Ovary (tissue), 9 donors: Measurements from ENCODE around the gene GPHN. TPM values are rescaled to one million over a fixed set of nuclear protein-coding genes. Genes with fewer than 3 reads are reported as not detected.

Experiments
- DNase-seq, 5 donors: peaks; one replicate each; pipeline ENCODE4 v3.0.0-alpha.2; 2019 to 2020
- H3K27ac ChIP-seq, 2 donors: fragments of 200-600 bp; one replicate each; pipeline versions ENCODE4 v1.5.1 to v1.8.0; 2019 to 2022
- H3K27me3 ChIP-seq: fragments of 200-600 bp; one replicate; pipeline ENCODE4 v1.8.0; 2022
- H3K36me3 ChIP-seq: fragments of 200-600 bp; sonication (generic); one replicate; pipeline ENCODE4 v1.5.1; 2019
- H3K4me1 ChIP-seq: one replicate; pipeline ENCODE4 v1.8.1; 2013; ENCODE audit warnings: mild to moderate bottlenecking, moderate library complexity; ENCODE audit not compliant: insufficient read depth
- H3K4me3 ChIP-seq: fragments of 200-600 bp; sonication (generic); one replicate; pipeline ENCODE4 v1.5.1; 2017
- H3K9me3 ChIP-seq, 2 donors: fragments of 200-600 bp in 1 of 2; sonication (generic) in 1 of 2; one replicate each; pipeline versions ENCODE4 v1.5.1 to v1.8.1; 2013 to 2019; ENCODE audit warnings: mild to moderate bottlenecking in 1 of 2, moderate library complexity in 1 of 2
- EP300 ChIP-seq: sonication (generic); formaldehyde crosslinking; IDR thresholded peaks from one replicate; pipeline ENCODE4 v1.6.1; 2017; ENCODE audit warnings: antibody characterized with exemption
- POLR2A ChIP-seq: fragments of 450-650 bp; IDR thresholded peaks from one replicate; pipeline ENCODE4 v1.6.1; 2017; ENCODE audit warnings: antibody characterized with exemption, mild to moderate bottlenecking, moderate library complexity
- WGBS, 3 donors: extraction: QIAGEN DNeasy Blood & Tissue Kit in 1 of 3; methylation state at CpG; one replicate each; pipeline versions ENCODE4 v1.1.5 to v1.1.7; 2013 to 2017; 5-methylcytosine and 5-hydroxymethylcytosine counted together
- intact Hi-C, 4 donors: fragments of 100-400 bp; cut with DNase I; formaldehyde crosslinking; loops; one replicate each; pipeline versions ENCODE4 v1.11.0 to v1.15.1; 2022 to 2023
- polyA plus RNA-seq, 2 donors: library from polyadenylated mRNA; stranded (reverse); fragments of 200-250 nt in 1 of 2; fragments of 350-450 nt in 1 of 2; fragmentation: Illumina TruSeq in 1 of 2; extraction: RNeasy Lipid Tissue Mini Kit (QIAGEN cat#74804) in 1 of 2; gene quantifications; one replicate each; pipeline ENCODE4 v1.2.3, GENCODE V29; 2013 to 2014
- total RNA-seq, 7 donors: library from RNA; depleted of rRNA in 2 of 7; stranded (reverse); fragments of >200 nt in 2 of 7; fragmentation: NEBNext Ultra II Directional in 3 of 7; extraction: Animal tissue kit (Norgen Biotek cat#: 25700) in 3 of 7; gene quantifications; one replicate each; pipeline versions ENCODE4 v1.1.0 to v1.2.4, GENCODE V29; 2016 to 2023
- TF ChIP-seq, protein P1 (sequence below), 3 donors: fragments of 450-650 bp in 2 of 3; fragments of 200-600 bp in 1 of 3; IDR thresholded peaks; one replicate each; pipeline versions ENCODE4 v1.5.1 to v1.8.0; 2016 to 2022; ENCODE audit warnings: antibody characterized with exemption in 3 of 3, mild to moderate bottlenecking in 1 of 3
- donor health status: DM: no; HTN: no; CAD: no; lungs with moderate emphysema.
- donor health status: DM: no; HTN: no; CAD: no.
- donor health status: Bipolar disorder and iron deficiency.
- donor health status: DM: yes; HTN: yes; CAD: no.
- donor health status: DM: no; HTN: no; CAD: no.
- donor health status: DM: yes; HTN: yes; CAD: no.

GPHN gene
- total and polyA plus RNA-seq, 9 donors: 8.3 to 44.9 (median 20.3) TPM

DNA sequence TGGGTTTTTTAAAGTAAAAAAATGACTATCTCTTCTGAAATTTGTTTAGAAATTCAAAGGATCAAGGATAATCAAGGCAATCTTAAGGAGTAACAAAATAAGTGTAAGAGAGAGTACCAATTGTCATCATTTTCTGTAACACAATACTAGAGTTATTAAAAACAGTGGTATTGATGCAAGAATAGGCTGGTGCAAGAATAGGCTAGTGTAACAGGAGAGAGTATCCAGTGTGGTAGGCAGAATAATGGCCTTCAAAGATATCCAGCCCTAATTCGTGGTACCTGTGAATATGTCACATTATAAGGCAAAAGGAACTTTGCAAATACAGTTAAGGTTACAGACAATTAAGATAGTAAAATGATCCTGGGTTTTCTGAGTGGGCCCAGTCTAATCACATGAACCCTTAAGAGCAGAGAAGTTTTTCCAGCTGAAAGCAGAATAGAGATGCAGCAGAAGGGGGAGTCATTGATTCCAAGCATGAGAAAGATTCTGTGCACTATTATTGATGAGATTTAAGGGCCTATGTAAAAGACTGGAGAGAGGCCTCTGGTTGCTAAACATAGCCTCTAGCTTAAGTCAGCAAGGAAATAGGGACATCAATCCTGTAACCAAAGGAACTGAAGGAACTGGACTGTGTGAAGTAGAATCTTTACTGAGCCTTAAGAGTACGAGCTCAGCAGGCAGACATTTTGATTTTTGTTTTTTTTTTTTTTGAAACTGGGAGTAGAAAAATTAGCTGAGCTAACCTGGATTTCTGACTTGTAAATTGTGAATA is 134.1 kb downstream of the GPHN start:
- 70 to 76% (median 73%) methylated on average over 2 of the region's 2 CpGs for WGBS, 3 donors
- TF ChIP-seq, protein P1, sequence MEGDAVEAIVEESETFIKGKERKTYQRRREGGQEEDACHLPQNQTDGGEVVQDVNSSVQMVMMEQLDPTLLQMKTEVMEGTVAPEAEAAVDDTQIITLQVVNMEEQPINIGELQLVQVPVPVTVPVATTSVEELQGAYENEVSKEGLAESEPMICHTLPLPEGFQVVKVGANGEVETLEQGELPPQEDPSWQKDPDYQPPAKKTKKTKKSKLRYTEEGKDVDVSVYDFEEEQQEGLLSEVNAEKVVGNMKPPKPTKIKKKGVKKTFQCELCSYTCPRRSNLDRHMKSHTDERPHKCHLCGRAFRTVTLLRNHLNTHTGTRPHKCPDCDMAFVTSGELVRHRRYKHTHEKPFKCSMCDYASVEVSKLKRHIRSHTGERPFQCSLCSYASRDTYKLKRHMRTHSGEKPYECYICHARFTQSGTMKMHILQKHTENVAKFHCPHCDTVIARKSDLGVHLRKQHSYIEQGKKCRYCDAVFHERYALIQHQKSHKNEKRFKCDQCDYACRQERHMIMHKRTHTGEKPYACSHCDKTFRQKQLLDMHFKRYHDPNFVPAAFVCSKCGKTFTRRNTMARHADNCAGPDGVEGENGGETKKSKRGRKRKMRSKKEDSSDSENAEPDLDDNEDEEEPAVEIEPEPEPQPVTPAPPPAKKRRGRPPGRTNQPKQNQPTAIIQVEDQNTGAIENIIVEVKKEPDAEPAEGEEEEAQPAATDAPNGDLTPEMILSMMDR (IDR thresholded peaks at IDR 0.05): no peak
- no peak for TF ChIP-seq EP300
- no peak for TF ChIP-seq POLR2A

DNA sequence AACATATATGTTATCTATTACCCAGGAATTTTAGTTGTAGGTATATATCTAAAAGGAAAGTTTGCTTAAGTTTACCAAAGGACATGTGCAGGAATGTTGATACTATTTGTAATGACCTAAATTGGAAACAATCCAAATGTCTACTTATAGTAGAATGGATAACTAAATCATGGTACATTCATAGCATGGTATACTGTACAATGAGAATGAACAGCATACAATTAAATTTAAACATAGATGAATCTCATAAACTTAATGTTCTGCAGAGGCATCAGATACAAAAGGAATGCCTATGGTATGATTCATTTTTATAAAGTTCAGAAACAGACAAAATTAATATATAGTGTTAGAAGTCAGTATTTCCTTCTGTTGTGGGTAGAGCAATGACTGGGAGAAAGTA is 135.4 kb downstream of the GPHN start:
- TF ChIP-seq POLR2A (no peak), EP300 (no peak)
- TF ChIP-seq, protein P1 (IDR thresholded peaks at IDR 0.05): no peak
- Histone ChIP-seq H3K27me3 (no peaks in the 10 kb centered on the region), H3K4me3 (no peak overlapping the region), H3K27ac (no peak overlapping the region), H3K9me3 (no peaks in the 10 kb centered on the region), H3K4me1 (no peaks in the 10 kb centered on the region), H3K36me3 (no peaks in the 10 kb centered on the region)
- intact Hi-C loops: no loop called here
- no peak for DNase-seq

More for the DNA sequence above, 134.1 kb downstream of the GPHN start:
- no peaks in the 10 kb centered on the region for H3K36me3 ChIP-seq
- no peak overlapping the region for H3K4me3 ChIP-seq
- no peak overlapping the region for H3K27ac ChIP-seq
- H3K27me3 ChIP-seq: no peaks in the 10 kb centered on the region
- DNase-seq: no peak
- intact Hi-C loops: no loop called here
- H3K4me1 ChIP-seq: no peaks in the 10 kb centered on the region
- no peaks in the 10 kb centered on the region for H3K9me3 ChIP-seq

DNA sequence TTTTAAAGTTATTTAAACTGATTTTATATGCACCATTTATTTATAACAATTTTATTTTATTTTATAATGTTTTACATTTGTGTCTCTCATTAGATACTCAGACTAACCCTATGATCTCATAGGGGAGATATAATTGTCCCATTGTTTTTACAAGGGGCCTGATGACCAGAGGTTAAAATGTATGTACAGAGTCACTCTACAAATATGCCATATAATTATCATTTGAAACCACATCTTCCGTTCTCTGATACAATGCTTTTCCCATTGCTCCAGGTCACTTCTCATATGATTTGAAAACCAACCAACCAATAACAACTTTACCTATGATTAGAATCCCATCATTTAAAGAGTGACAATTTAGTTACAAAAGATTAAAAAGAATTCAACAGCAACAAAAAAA is 137.8 kb downstream of the GPHN start:
- DNase-seq: no peak
- intact Hi-C loops: no loop called here
- TF ChIP-seq, protein P1 (IDR thresholded peaks at IDR 0.05): no peak
- TF ChIP-seq EP300 (no peak), POLR2A (no peak)
- H3K27me3 ChIP-seq: no peaks in the 10 kb centered on the region
- H3K4me1 ChIP-seq: no peaks in the 10 kb centered on the region
- H3K9me3 ChIP-seq: no peaks in the 10 kb centered on the region
- no peaks in the 10 kb centered on the region for H3K36me3 ChIP-seq
- no peak overlapping the region for H3K4me3 ChIP-seq
- no peak overlapping the region for H3K27ac ChIP-seq
- 81 to 96% (median 89%) methylated on average over 1 of the region's 1 CpG for WGBS, 3 donors

DNA sequence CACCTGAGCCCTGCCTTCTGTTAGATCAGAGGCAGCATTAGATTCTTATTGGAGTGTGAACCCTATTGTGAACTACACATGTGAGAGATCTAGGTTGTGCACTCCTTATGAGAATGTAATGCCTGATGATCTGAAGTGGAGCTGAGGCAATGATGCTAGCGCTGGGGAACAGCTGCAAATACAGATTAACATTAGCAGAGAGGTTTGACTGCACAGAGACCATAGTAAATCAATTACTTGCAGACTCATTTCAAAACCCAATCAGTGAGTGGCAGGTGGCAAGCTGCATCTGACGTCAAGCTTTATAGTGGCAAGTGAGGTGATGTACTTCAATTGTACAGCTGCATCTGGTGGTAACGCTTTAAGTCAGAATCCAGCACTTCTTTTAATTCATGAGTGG is 141.6 kb downstream of the GPHN start:
- 95 to 98% (median 97%) methylated on average over 3 of the region's 3 CpGs for WGBS, 3 donors
- DNase-seq: no peak
- Histone ChIP-seq H3K27me3 (no peaks in the 10 kb centered on the region), H3K27ac (no peak overlapping the region), H3K4me1 (peaks cover 2% of the 10 kb centered on the region), H3K4me3 (no peak overlapping the region), H3K9me3 (no peaks in the 10 kb centered on the region), H3K36me3 (no peaks in the 10 kb centered on the region)
- no peak for TF ChIP-seq EP300
- TF ChIP-seq, protein P1 (IDR thresholded peaks at IDR 0.05): no peak
- no peak for TF ChIP-seq POLR2A
- intact Hi-C loops: no loop called here
